OCI-LY7 (cell line): Measurements from ENCODE around the gene PEMT.
"Not testable (repeated sequence)": the region's sequence is repeated elsewhere in the genome, so short reads cannot be mapped to it uniquely, and the experiment has no call there.

ENCODE experiments used
- CTCF ChIP-seq: fragments of 200-600 bp; sonication (generic); conservative IDR thresholded peaks from 2 replicates; pipeline ENCODE4 v1.5.1; 2014; ENCODE audit warnings: mild to moderate bottlenecking, antibody characterized with exemption, low read length, moderate library complexity, mixed read lengths
- EZH2phosphoT487 ChIP-seq: fragments of 200-600 bp; sonication (generic); IDR thresholded peaks from 2 replicates; pipeline ENCODE4 v1.6.1; 2018; ENCODE audit warnings: low read depth, borderline replicate concordance, mild to moderate bottlenecking, mixed run types, antibody characterized with exemption, low read length, moderate library complexity, mixed read lengths

- TF ChIP-seq CTCF, EZH2phosphoT487: not testable (repeated sequence)
Measured at GRCh38 chr17:17639661-17640270, 48.3 kb upstream of the PEMT start.
